ENCODE results near the gene KIAA2012.
"Not testable (repeated sequence)": the region's sequence is repeated elsewhere in the genome, so short reads cannot be mapped to it uniquely, and the experiment has no call there.

Gene KIAA2012

GRCh38 chr2:202204855-202205254 is 131.8 kb downstream of the KIAA2012 start:
- no peak for DNase-seq

GRCh38 chr2:202208526-202208925 is 135.5 kb downstream of the KIAA2012 start:
- no peak for DNase-seq

- DNase-seq: no peak
Observed at GRCh38 chr2:202215179-202215578, 142.1 kb downstream of the KIAA2012 start.

DNA sequence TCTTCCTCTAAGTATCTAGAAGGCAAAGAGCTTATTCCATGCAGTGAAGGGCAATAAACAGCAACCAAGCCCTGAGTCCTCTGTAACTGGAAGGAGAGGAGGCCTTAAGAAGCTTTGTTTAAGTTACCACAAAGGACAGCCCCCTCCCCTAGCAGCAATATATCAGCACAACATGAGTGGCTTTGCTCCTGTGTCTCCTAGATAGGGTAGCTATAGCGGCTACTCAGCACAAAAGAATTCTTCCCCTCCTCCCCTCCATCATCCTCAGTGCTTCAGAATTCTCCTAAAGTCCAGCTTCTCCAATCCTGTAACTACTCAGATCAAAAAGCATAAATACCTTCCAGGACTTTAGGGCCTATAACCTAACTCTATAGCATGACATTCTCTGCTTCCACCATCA is 148.8 kb downstream of the KIAA2012 start:
- DNase-seq: no peak

GRCh38 chr2:202237787-202238233 is 164.8 kb downstream of the KIAA2012 start:
- DNase-seq: peak in 1 of 4 experiments; percentile 33

GRCh38 chr2:202238234-202239197 is 165.5 kb downstream of the KIAA2012 start, which contains the start of gene SUMO1:
SUMO1 (minus strand) TSS chr2:202238597; CDS start chr2:202238451, 146 bp downstream.
- DNase-seq: peak; percentile 65 to 88 (median 80)

GRCh38 chr2:202247710-202248109 is 174.7 kb downstream of the KIAA2012 start:
- DNase-seq: not testable (repeated sequence)

- DNase-seq: no peak
Observed at GRCh38 chr2:202249521-202250253, 176.6 kb downstream of the KIAA2012 start.

- DNase-seq: no peak
Observed at GRCh38 chr2:202251494-202251893, 178.4 kb downstream of the KIAA2012 start.

Measured in activated naive CD4-positive, alpha-beta T cell (primary cell).